ENCODE measurements around the gene RACGAP1.

GRCh38 chr12:49972129-49972528 is 53.2 kb downstream of the RACGAP1 start:
- TF ChIP-seq CTCF (IDR thresholded peaks at IDR 0.05; ENCODE audit: insufficient read depth, low read length): no peak
- no peak for TF ChIP-seq REST (IDR thresholded peaks at IDR 0.05; ENCODE audit: insufficient replicate concordance, low read depth)
- TF ChIP-seq POLR2AphosphoS5 (IDR thresholded peaks at IDR 0.05; ENCODE audit: low read depth): no peak
- no peak for TF ChIP-seq SPI1 (IDR thresholded peaks at IDR 0.05; ENCODE audit: borderline replicate concordance, low read depth)
- no peak for TF ChIP-seq GABPA (IDR thresholded peaks at IDR 0.05; ENCODE audit: low read depth)

Data from HL-60 (cell line).